Adrenal gland (tissue), 5 donors: ENCODE measurements around the gene KCND2.

Experiments
- CTCF ChIP-seq, 6 experiments: fragments of 450-650 bp in 4 of 6; fragments of 200-600 bp in 2 of 6; sonication (generic) in 1 of 6; IDR thresholded peaks; 1 replicate in 5 of 6; 2 replicates in 1 of 6; pipeline versions ENCODE4 v1.5.1 to v1.8.0; 2016 to 2021; ENCODE audit warnings: antibody characterized with exemption in 6 of 6, mild to moderate bottlenecking in 2 of 6, moderate library complexity in 1 of 6
- POLR2A ChIP-seq, 2 donors: fragments of 450-650 bp; IDR thresholded peaks; one replicate each; pipeline ENCODE4 v1.6.1; 2017; ENCODE audit warnings: antibody characterized with exemption in 2 of 2, mild to moderate bottlenecking in 2 of 2, moderate library complexity in 1 of 2
- donor health status: DM: no; HTN: no; CAD: no.

DNA sequence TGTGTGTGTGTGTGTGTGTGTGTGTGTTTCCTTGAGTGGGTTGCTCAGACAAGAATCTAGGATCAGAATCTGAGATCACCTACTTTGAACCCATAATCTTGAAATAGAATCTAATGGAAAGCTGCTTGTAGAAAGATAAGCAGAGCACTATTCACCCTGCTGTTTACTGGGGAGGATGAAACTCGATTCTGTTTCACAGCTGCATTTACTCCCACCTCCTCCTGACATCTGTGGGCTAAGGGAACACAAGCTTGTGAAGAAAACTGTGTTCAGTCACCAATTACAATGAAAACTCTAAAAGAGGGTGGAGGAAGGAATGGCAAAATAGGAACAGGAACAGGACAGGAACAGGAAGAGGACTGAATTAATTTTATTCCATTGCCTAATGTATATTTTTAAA lies 315.4 kb downstream of the KCND2 start:
- TF ChIP-seq CTCF (IDR thresholded peaks at IDR 0.05) = no peak
- no peak for TF ChIP-seq POLR2A (IDR thresholded peaks at IDR 0.05)
